ENCODE measurements around the gene TMEM61.

GRCh38 chr1:55041613-55042012 is 61.2 kb downstream of the TMEM61 start:
- TF ChIP-seq CTCF (IDR thresholded peaks at IDR 0.05) = no peak
- TF ChIP-seq POLR2A (IDR thresholded peaks at IDR 0.05) = no peak

Data from right lobe of liver (tissue), 4 donors.